GM18526 (cell line): ENCODE data around the gene CMTM6.

ENCODE experiments used
- POLR2A ChIP-seq: IDR thresholded peaks from 3 replicates; pipeline ENCODE4 v1.6.1; 2011; ENCODE audit not compliant: insufficient read length; ENCODE audit errors: extremely low read depth

The CMTM6 gene

GRCh38 chr3:32455609-32456428 lies 46.8 kb downstream of the CMTM6 start:
- TF ChIP-seq POLR2A = no peak

- TF ChIP-seq POLR2A = no peak
These were observed 47.7 kb downstream of the CMTM6 start for GRCh38 chr3:32454731-32455608.

- TF ChIP-seq POLR2A = no peak
These were observed 48.5 kb downstream of the CMTM6 start for GRCh38 chr3:32454111-32454510.

GRCh38 chr3:32453346-32453745 lies 49.3 kb downstream of the CMTM6 start:
- no peak for TF ChIP-seq POLR2A

GRCh38 chr3:32452009-32452408 lies 50.6 kb downstream of the CMTM6 start:
- TF ChIP-seq POLR2A = no peak

GRCh38 chr3:32450992-32451659 lies 51.5 kb downstream of the CMTM6 start:
- no peak for TF ChIP-seq POLR2A

GRCh38 chr3:32450426-32450825 lies 52.2 kb downstream of the CMTM6 start:
- TF ChIP-seq POLR2A = no peak

GRCh38 chr3:32449691-32450090 lies 53.0 kb downstream of the CMTM6 start:
- no peak for TF ChIP-seq POLR2A

GRCh38 chr3:32448686-32449474 lies 53.8 kb downstream of the CMTM6 start:
- no peak for TF ChIP-seq POLR2A

- TF ChIP-seq POLR2A = no peak
These were observed 54.7 kb downstream of the CMTM6 start for GRCh38 chr3:32447865-32448400.

- no peak for TF ChIP-seq POLR2A
These were observed 59.2 kb downstream of the CMTM6 start for GRCh38 chr3:32443478-32443877.

GRCh38 chr3:32442766-32443165 lies 59.9 kb downstream of the CMTM6 start:
- TF ChIP-seq POLR2A = no peak

- no peak for TF ChIP-seq POLR2A
These were observed 61.9 kb downstream of the CMTM6 start for GRCh38 chr3:32440611-32441350.
